Testis (tissue), 2 donors: ENCODE measurements around the gene OMA1.

ENCODE experiments used
- POLR2A ChIP-seq: fragments of 450-650 bp; IDR thresholded peaks from one replicate; pipeline ENCODE4 v1.6.1; 2017; ENCODE audit warnings: antibody characterized with exemption, mild to moderate bottlenecking, moderate library complexity
- TF ChIP-seq, protein P1 (sequence below), 3 experiments: fragments of 450-650 bp in 2 of 3; fragments of 200-600 bp in 1 of 3; sonication (generic) in 1 of 3; IDR thresholded peaks; one replicate each; pipeline ENCODE4 v1.5.1; 2016 to 2019; ENCODE audit warnings: antibody characterized with exemption in 3 of 3, mild to moderate bottlenecking in 2 of 3, moderate library complexity in 1 of 3

DNA sequence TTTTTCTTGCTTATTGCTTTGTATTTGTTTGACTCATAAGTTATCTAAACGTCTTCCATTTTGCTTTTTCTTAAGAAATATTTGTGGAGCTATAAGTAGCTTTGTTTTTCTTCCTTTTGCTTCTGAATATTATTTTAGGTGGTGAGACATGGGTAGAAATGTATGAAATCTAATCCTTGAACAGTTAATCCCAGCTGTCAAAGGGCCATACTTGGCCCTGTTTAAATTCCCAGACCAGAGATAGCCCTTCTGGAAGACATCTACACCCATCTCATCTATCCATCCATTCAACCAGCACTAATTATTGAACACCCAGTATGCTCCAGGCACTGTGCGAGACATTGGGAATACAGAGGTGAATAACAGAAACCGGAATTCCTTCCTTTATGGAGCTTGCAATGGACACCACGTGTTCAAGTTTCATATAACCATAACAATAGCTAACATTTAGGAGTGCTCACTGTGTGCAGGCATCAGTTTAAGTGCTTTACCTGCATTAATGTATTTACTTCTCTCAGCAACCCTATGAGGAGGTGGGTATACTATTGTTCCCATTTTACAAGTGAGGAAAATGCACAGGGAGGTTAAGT lies 21.8 kb upstream of the OMA1 start:
- TF ChIP-seq, protein P1, sequence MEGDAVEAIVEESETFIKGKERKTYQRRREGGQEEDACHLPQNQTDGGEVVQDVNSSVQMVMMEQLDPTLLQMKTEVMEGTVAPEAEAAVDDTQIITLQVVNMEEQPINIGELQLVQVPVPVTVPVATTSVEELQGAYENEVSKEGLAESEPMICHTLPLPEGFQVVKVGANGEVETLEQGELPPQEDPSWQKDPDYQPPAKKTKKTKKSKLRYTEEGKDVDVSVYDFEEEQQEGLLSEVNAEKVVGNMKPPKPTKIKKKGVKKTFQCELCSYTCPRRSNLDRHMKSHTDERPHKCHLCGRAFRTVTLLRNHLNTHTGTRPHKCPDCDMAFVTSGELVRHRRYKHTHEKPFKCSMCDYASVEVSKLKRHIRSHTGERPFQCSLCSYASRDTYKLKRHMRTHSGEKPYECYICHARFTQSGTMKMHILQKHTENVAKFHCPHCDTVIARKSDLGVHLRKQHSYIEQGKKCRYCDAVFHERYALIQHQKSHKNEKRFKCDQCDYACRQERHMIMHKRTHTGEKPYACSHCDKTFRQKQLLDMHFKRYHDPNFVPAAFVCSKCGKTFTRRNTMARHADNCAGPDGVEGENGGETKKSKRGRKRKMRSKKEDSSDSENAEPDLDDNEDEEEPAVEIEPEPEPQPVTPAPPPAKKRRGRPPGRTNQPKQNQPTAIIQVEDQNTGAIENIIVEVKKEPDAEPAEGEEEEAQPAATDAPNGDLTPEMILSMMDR (IDR thresholded peaks at IDR 0.05), result no peak
- TF ChIP-seq POLR2A, result no peak
